LNCaP clone FGC (cell line): Measurements from ENCODE around the gene TAF11L14.
"Not testable (repeated sequence)": the region's sequence is repeated elsewhere in the genome, so short reads cannot be mapped to it uniquely, and the experiment has no call there.

Source experiments
- DNase-seq: peaks from one replicate; pipeline ENCODE4 v3.0.0-alpha.2; 2011; ENCODE audit warnings: low read depth
- H3K4me3 ChIP-seq: 2 replicates; pipeline ENCODE4 v1.5.1; 2011; ENCODE audit warnings: mild to moderate bottlenecking, low read depth, low read length, control low read depth
- CTCF ChIP-seq: IDR thresholded peaks from 2 replicates; pipeline ENCODE4 v1.5.1; 2012; ENCODE audit warnings: mild to moderate bottlenecking; ENCODE audit not compliant: control insufficient read depth, insufficient read depth; ENCODE audit errors: extremely low read depth

The TAF11L14 gene

GRCh38 chr5:17619354-17619753 lies 14.9 kb upstream of the TAF11L14 start:
- no peak for TF ChIP-seq CTCF
- DNase-seq: no peak
- H3K4me3 ChIP-seq: no peak overlapping the region

GRCh38 chr5:17620627-17621026 lies 13.6 kb upstream of the TAF11L14 start:
- H3K4me3 ChIP-seq: no peak overlapping the region
- no peak for DNase-seq
- peak; percentile 10; the same call in 1 of the 2 replicates for TF ChIP-seq CTCF

- no peak for TF ChIP-seq CTCF
- no peak for DNase-seq
- no peak overlapping the region for H3K4me3 ChIP-seq
Measured at GRCh38 chr5:17625686-17626085, 8.6 kb upstream of the TAF11L14 start.

GRCh38 chr5:17631788-17632187 lies 2.5 kb upstream of the TAF11L14 start, which contains the start of gene TAF11L13:
Gene TAF11L13, plus strand, starts transcription at chr5:17632088.
- H3K4me3 ChIP-seq, DNase-seq: not testable (repeated sequence)

GRCh38 chr5:17649232-17649631 lies 15.0 kb downstream of the TAF11L14 start:
- H3K4me3 ChIP-seq, DNase-seq: not testable (repeated sequence)

- DNase-seq, H3K4me3 ChIP-seq: not testable (repeated sequence)
Measured at GRCh38 chr5:17655201-17655759, 21.0 kb downstream of the TAF11L14 start.

GRCh38 chr5:17655921-17656320 lies 21.7 kb downstream of the TAF11L14 start:
- H3K4me3 ChIP-seq: no peak overlapping the region
- DNase-seq: no peak
- no peak for TF ChIP-seq CTCF

GRCh38 chr5:17663182-17663581 lies 28.9 kb downstream of the TAF11L14 start:
- no peak for TF ChIP-seq CTCF
- H3K4me3 ChIP-seq: no peak overlapping the region
- no peak for DNase-seq

- H3K4me3 ChIP-seq: no peak overlapping the region
- no peak for TF ChIP-seq CTCF
- no peak for DNase-seq
Measured at GRCh38 chr5:17665836-17666235, 31.6 kb downstream of the TAF11L14 start.
